Measurements from ENCODE around the gene ISOC2. TPM values are rescaled to one million over a fixed set of nuclear protein-coding genes. Genes with fewer than 3 reads are reported as not detected.

The ISOC2 gene
- total RNA-seq, 1 experiment from 2014 or later, result 251 TPM

- ChIA-PET POLR2A (ENCODE audit: unreplicated experiment) (no interaction called here), CTCF (no interaction called here)
- Histone ChIP-seq H3F3A (ENCODE audit: low read length, unreplicated experiment) (no peaks in the 10 kb centered on the region), H3K4me1 (ENCODE audit: insufficient read depth, low read length) (no peaks in the 10 kb centered on the region), H2AFZ (ENCODE audit: low read length) (no peak overlapping the region), H3K27ac (ENCODE audit: low read length) (no peak overlapping the region), H4K20me1 (ENCODE audit: low read length) (no peaks in the 10 kb centered on the region), H3K4me2 (ENCODE audit: low read length) (no peak overlapping the region), H3K27me3 (ENCODE audit: low read length) (peaks cover 17% of the 10 kb centered on the region), H3K4me3 (ENCODE audit: low read length) (no peak overlapping the region), H3K9me2 (replicated peaks; ENCODE audit: low read length) (no peaks in the 10 kb centered on the region), H3K79me2 (ENCODE audit: low read length) (no peaks in the 10 kb centered on the region), H3K36me3 (ENCODE audit: low read depth, low read length) (peaks cover 12% of the 10 kb centered on the region; the same call in 1 of the 2 replicates), H3K9ac (ENCODE audit: low read length) (no peak overlapping the region), H3K9me3 (ENCODE audit: low read length) (no peaks in the 10 kb centered on the region)
- no TSS peak for BruUV-seq (replicated peaks)
- no peak for DNase-seq
- no peak for TF ChIP-seq EZH2 (IDR thresholded peaks at IDR 0.05; ENCODE audit: low read length, unreplicated experiment)
- TF ChIP-seq, protein P1, sequence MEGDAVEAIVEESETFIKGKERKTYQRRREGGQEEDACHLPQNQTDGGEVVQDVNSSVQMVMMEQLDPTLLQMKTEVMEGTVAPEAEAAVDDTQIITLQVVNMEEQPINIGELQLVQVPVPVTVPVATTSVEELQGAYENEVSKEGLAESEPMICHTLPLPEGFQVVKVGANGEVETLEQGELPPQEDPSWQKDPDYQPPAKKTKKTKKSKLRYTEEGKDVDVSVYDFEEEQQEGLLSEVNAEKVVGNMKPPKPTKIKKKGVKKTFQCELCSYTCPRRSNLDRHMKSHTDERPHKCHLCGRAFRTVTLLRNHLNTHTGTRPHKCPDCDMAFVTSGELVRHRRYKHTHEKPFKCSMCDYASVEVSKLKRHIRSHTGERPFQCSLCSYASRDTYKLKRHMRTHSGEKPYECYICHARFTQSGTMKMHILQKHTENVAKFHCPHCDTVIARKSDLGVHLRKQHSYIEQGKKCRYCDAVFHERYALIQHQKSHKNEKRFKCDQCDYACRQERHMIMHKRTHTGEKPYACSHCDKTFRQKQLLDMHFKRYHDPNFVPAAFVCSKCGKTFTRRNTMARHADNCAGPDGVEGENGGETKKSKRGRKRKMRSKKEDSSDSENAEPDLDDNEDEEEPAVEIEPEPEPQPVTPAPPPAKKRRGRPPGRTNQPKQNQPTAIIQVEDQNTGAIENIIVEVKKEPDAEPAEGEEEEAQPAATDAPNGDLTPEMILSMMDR (conservative IDR thresholded peaks at IDR 0.05; ENCODE audit: low read depth, low read length), result no peak
- TF ChIP-seq EZH2phosphoT487 (IDR thresholded peaks at IDR 0.05; ENCODE audit: borderline replicate concordance, low read length), result no peak
- intact Hi-C loops (cut with micrococcal nuclease), result no loop called here
- ATAC-seq, result no peak
These were observed 9.3 kb downstream of the ISOC2 start for GRCh38 chr19:55451965-55452748.

DNA sequence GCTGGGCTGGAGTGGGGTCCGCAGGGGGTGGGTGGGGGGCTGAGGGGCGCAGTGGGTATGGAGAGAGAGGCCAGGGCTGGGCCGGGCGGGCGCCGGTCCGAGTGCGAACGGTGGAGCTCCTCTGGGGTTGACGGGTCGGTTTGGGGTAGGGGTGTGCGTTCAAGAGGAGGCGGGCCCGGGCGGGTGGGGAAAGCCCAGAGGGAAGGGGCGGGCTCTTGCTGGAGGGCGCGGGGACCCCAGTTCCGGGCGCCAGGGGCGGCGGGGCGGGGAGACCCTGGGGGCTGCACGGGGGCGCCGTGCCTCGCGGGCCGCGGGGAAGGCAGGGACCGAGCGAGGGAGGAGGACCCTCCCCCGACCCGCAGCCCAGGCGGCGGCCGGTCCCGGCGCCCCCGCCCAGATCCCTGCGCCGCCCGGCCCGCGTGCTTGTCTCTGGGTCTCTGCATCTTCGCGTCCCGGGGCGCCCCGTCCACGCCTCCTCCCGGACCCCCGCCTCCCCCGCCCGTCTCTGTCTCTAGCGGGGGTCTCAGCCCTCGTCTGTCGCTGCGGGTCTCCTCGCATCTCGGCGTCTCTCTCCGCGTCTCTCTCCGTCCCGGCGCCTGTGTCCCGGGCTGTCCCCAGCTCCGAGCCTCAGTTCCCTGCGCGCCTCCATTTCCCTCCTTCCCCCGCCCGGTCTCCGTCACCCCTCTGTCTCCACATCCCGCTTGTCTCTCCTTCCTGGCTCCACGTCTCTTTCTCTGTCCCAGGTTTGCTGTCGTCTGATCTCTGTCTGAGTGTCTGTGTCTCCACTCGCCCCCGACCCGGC, 10.1 kb downstream of the ISOC2 start:
- H3K4me2 ChIP-seq (ENCODE audit: low read length), result no peak overlapping the region
- H2AFZ ChIP-seq (ENCODE audit: low read length), result no peak overlapping the region
- no peaks in the 10 kb centered on the region for H3K9me3 ChIP-seq (ENCODE audit: low read length)
- POLR2A ChIA-PET (ENCODE audit: unreplicated experiment), result interaction anchor here (0.6 kb wide), 1 partner anchor 172 kb away, joined by 9 read pairs; no protein-coding TSS in a partner anchor
- DNase-seq, result no peak
- H3K27ac ChIP-seq (ENCODE audit: low read length), result no peak overlapping the region
- peaks cover 10% of the 10 kb centered on the region; the same call in 1 of the 2 replicates for H3K36me3 ChIP-seq (ENCODE audit: low read depth, low read length)
- intact Hi-C loops (cut with micrococcal nuclease), result no loop called here
- ATAC-seq, result no peak
- H3K79me2 ChIP-seq (ENCODE audit: low read length), result no peaks in the 10 kb centered on the region
- no TSS peak for BruUV-seq (replicated peaks)
- no peaks in the 10 kb centered on the region for H3F3A ChIP-seq (ENCODE audit: low read length, unreplicated experiment)
- H3K4me3 ChIP-seq (ENCODE audit: low read length), result no peak overlapping the region
- H4K20me1 ChIP-seq (ENCODE audit: low read length), result no peaks in the 10 kb centered on the region
- no peaks in the 10 kb centered on the region for H3K9me2 ChIP-seq (replicated peaks; ENCODE audit: low read length)
- H3K9ac ChIP-seq (ENCODE audit: low read length), result no peak overlapping the region
- TF ChIP-seq EZH2phosphoT487 (IDR thresholded peaks at IDR 0.05; ENCODE audit: borderline replicate concordance, low read length) (peak; percentile 18; the same call in 1 of the 2 replicates), EZH2 (IDR thresholded peaks at IDR 0.05; ENCODE audit: low read length, unreplicated experiment) (peak; percentile 96)
- TF ChIP-seq, protein P1 (conservative IDR thresholded peaks at IDR 0.05; ENCODE audit: low read depth, low read length), result no peak
- H3K4me1 ChIP-seq (ENCODE audit: insufficient read depth, low read length), result no peaks in the 10 kb centered on the region
- peaks cover 20% of the 10 kb centered on the region for H3K27me3 ChIP-seq (ENCODE audit: low read length)
- CTCF ChIA-PET, result no interaction called here

Measured in PC-3 (cell line).